Measurements from ENCODE around the gene PGLYRP2. TPM values are rescaled to one million over a fixed set of nuclear protein-coding genes. Genes with fewer than 3 reads are reported as not detected.

PGLYRP2 gene
- total and polyA plus RNA-seq, 9 of the 15 experiments (the other 6 are each of a cell fraction or from before 2014, with no cell fraction given): not detected

GRCh38 chr19:15432629-15433518 is 46.4 kb downstream of the PGLYRP2 start (continued):
- TF ChIP-seq CHCHD3 (CRISPR knock-in tag; IDR thresholded peaks at IDR 0.05) (no peak), MAFK (IDR thresholded peaks at IDR 0.05; ENCODE audit: low read length) (no peak), MTA1 (IDR thresholded peaks at IDR 0.05; ENCODE audit: borderline replicate concordance) (no peak), TAF15 (IDR thresholded peaks at IDR 0.05; ENCODE audit: low read depth, low read length) (no peak), ZNF121 (CRISPR knock-in tag; conservative IDR thresholded peaks at IDR 0.05) (no peak), ZNF79 (CRISPR knock-in tag; IDR thresholded peaks at IDR 0.05; ENCODE audit: low read depth) (no peak), XRCC3 (IDR thresholded peaks at IDR 0.05) (no peak), BCOR (IDR thresholded peaks at IDR 0.05) (no peak), SMAD3 (CRISPR knock-in tag; conservative IDR thresholded peaks at IDR 0.05) (no peak), KLF10 (CRISPR knock-in tag; IDR thresholded peaks at IDR 0.05) (no peak), RAD51 (IDR thresholded peaks at IDR 0.05; ENCODE audit: borderline replicate concordance, low read depth) (no peak), HNRNPL (IDR thresholded peaks at IDR 0.05; ENCODE audit: low read depth, low read length) (no peak), TBP (optimal IDR thresholded peaks at IDR 0.05; ENCODE audit: low read depth, low read length) (peak; percentile 81), ZNF668 (CRISPR knock-in tag; IDR thresholded peaks at IDR 0.05) (no peak), EGR1 (conservative IDR thresholded peaks at IDR 0.05) (peak; percentile 37), ZNF124 (CRISPR knock-in tag; IDR thresholded peaks at IDR 0.05) (no peak), C11orf30 (IDR thresholded peaks at IDR 0.05; ENCODE audit: low read depth) (no peak), ETV6 (IDR thresholded peaks at IDR 0.05; ENCODE audit: borderline replicate concordance in 1 of 2, low read depth in 2 of 2, low read length in 1 of 2) (no peak), ETV6 (CRISPR knock-in tag; IDR thresholded peaks at IDR 0.05; ENCODE audit: borderline replicate concordance) (peak; percentile 50; the same call in 1 of the 2 replicates), MCM2 (IDR thresholded peaks at IDR 0.05; ENCODE audit: low read depth) (no peak), ZNF277 (CRISPR knock-in tag; IDR thresholded peaks at IDR 0.05; ENCODE audit: borderline replicate concordance) (no peak), YY1 (IDR thresholded peaks at IDR 0.05; ENCODE audit: borderline replicate concordance in 1 of 3, control insufficient read depth in 1 of 3, extremely low read depth in 1 of 3, insufficient read depth in 3 of 3, insufficient read length in 1 of 3, insufficient replicate concordance in 2 of 3, low read depth in 1 of 3, low read length in 2 of 3) (peak; percentile 88 to 97 (median 97))
- TF ChIP-seq, protein P1, sequence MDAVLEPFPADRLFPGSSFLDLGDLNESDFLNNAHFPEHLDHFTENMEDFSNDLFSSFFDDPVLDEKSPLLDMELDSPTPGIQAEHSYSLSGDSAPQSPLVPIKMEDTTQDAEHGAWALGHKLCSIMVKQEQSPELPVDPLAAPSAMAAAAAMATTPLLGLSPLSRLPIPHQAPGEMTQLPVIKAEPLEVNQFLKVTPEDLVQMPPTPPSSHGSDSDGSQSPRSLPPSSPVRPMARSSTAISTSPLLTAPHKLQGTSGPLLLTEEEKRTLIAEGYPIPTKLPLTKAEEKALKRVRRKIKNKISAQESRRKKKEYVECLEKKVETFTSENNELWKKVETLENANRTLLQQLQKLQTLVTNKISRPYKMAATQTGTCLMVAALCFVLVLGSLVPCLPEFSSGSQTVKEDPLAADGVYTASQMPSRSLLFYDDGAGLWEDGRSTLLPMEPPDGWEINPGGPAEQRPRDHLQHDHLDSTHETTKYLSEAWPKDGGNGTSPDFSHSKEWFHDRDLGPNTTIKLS (IDR thresholded peaks at IDR 0.05; ENCODE audit: borderline replicate concordance, low read depth): peak; percentile 85
- TF ChIP-seq, protein P2, sequence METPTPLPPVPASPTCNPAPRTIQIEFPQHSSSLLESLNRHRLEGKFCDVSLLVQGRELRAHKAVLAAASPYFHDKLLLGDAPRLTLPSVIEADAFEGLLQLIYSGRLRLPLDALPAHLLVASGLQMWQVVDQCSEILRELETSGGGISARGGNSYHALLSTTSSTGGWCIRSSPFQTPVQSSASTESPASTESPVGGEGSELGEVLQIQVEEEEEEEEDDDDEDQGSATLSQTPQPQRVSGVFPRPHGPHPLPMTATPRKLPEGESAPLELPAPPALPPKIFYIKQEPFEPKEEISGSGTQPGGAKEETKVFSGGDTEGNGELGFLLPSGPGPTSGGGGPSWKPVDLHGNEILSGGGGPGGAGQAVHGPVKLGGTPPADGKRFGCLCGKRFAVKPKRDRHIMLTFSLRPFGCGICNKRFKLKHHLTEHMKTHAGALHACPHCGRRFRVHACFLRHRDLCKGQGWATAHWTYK (CRISPR knock-in tag; IDR thresholded peaks at IDR 0.05): peak; percentile 87
- TF ChIP-seq, protein P3, sequence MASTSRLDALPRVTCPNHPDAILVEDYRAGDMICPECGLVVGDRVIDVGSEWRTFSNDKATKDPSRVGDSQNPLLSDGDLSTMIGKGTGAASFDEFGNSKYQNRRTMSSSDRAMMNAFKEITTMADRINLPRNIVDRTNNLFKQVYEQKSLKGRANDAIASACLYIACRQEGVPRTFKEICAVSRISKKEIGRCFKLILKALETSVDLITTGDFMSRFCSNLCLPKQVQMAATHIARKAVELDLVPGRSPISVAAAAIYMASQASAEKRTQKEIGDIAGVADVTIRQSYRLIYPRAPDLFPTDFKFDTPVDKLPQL (IDR thresholded peaks at IDR 0.05; ENCODE audit: extremely low read depth, insufficient read length): no peak
